Measurements from ENCODE around the gene TRIM29.

TRIM29 gene

GRCh38 chr11:120181376-120181975 lies 43.6 kb upstream of the TRIM29 start:
- no peak for TF ChIP-seq USF1 (IDR thresholded peaks at IDR 0.05)
- no peak for TF ChIP-seq NFIC (IDR thresholded peaks at IDR 0.05)
- no peak for TF ChIP-seq YY1 (IDR thresholded peaks at IDR 0.05; ENCODE audit: low read depth)
- no peak for TF ChIP-seq MAX (IDR thresholded peaks at IDR 0.05)
- TF ChIP-seq TCF12 (IDR thresholded peaks at IDR 0.05; ENCODE audit: low read depth), result no peak

- no peak for TF ChIP-seq USF1 (IDR thresholded peaks at IDR 0.05)
- no peak for TF ChIP-seq NFIC (IDR thresholded peaks at IDR 0.05)
- TF ChIP-seq CEBPB (IDR thresholded peaks at IDR 0.05), result no peak
- TF ChIP-seq TCF12 (IDR thresholded peaks at IDR 0.05; ENCODE audit: low read depth), result no peak
- no peak for TF ChIP-seq REST (IDR thresholded peaks at IDR 0.05; ENCODE audit: low read depth)
- no peak for TF ChIP-seq EP300 (IDR thresholded peaks at IDR 0.05; ENCODE audit: borderline replicate concordance)
- TF ChIP-seq MAX (IDR thresholded peaks at IDR 0.05), result no peak
- no peak for TF ChIP-seq FOXM1 (IDR thresholded peaks at IDR 0.05; ENCODE audit: borderline replicate concordance, low read depth)
- no peak for TF ChIP-seq YY1 (IDR thresholded peaks at IDR 0.05; ENCODE audit: low read depth)
- TF ChIP-seq TEAD4 (IDR thresholded peaks at IDR 0.05), result no peak
- no peak for TF ChIP-seq ZBTB7A (IDR thresholded peaks at IDR 0.05; ENCODE audit: low read depth)
- no peak for TF ChIP-seq TAF1 (IDR thresholded peaks at IDR 0.05; ENCODE audit: low read depth)
- TF ChIP-seq EGR1 (IDR thresholded peaks at IDR 0.05), result no peak
- no peak for TF ChIP-seq CREB1 (IDR thresholded peaks at IDR 0.05; ENCODE audit: low read depth)
- TF ChIP-seq RAD21 (IDR thresholded peaks at IDR 0.05; ENCODE audit: low read depth), result no peak
Observed at GRCh38 chr11:120180551-120181232, 42.8 kb upstream of the TRIM29 start.

GRCh38 chr11:120179057-120179672 lies 41.3 kb upstream of the TRIM29 start:
- no peak for TF ChIP-seq USF1 (IDR thresholded peaks at IDR 0.05)

- TF ChIP-seq NFIC (IDR thresholded peaks at IDR 0.05), result no peak
- TF ChIP-seq EGR1 (IDR thresholded peaks at IDR 0.05), result no peak
- no peak for TF ChIP-seq CREB1 (IDR thresholded peaks at IDR 0.05; ENCODE audit: low read depth)
- TF ChIP-seq YY1 (IDR thresholded peaks at IDR 0.05; ENCODE audit: low read depth), result no peak
- no peak for TF ChIP-seq TAF1 (IDR thresholded peaks at IDR 0.05; ENCODE audit: low read depth)
- TF ChIP-seq TEAD4 (IDR thresholded peaks at IDR 0.05), result no peak
- TF ChIP-seq RAD21 (IDR thresholded peaks at IDR 0.05; ENCODE audit: low read depth), result no peak
- TF ChIP-seq CEBPB (IDR thresholded peaks at IDR 0.05), result no peak
- no peak for TF ChIP-seq ZBTB7A (IDR thresholded peaks at IDR 0.05; ENCODE audit: low read depth)
- TF ChIP-seq EP300 (IDR thresholded peaks at IDR 0.05; ENCODE audit: borderline replicate concordance), result no peak
- no peak for TF ChIP-seq MAX (IDR thresholded peaks at IDR 0.05)
- no peak for TF ChIP-seq REST (IDR thresholded peaks at IDR 0.05; ENCODE audit: low read depth)
- no peak for TF ChIP-seq FOXM1 (IDR thresholded peaks at IDR 0.05; ENCODE audit: borderline replicate concordance, low read depth)
- TF ChIP-seq USF1 (IDR thresholded peaks at IDR 0.05), result no peak
- TF ChIP-seq TCF12 (IDR thresholded peaks at IDR 0.05; ENCODE audit: low read depth), result no peak
Observed at GRCh38 chr11:120178561-120179056, 40.7 kb upstream of the TRIM29 start.

All from Ishikawa (cell line).